NB4 (cell line): ENCODE measurements around the gene FREM1.

Experiments
- CTCF ChIP-seq: IDR thresholded peaks from one replicate; pipeline ENCODE4 v1.5.1; 2012; ENCODE audit warnings: low read depth, low read length
- MYC ChIP-seq: IDR thresholded peaks from 2 replicates; pipeline ENCODE4 v1.6.1; 2011; ENCODE audit warnings: low read depth, low read length
- POLR2A ChIP-seq: IDR thresholded peaks from 2 replicates; pipeline ENCODE4 v1.6.1; 2011; ENCODE audit warnings: mild to moderate bottlenecking; ENCODE audit not compliant: insufficient read length; ENCODE audit errors: extremely low read depth

GRCh38 chr9:14813336-14814248, 96.6 kb downstream of the FREM1 start:
- TF ChIP-seq MYC (no peak), CTCF (no peak), POLR2A (no peak)
